ENCODE results near the gene CAPN7.

The CAPN7 gene

DNA sequence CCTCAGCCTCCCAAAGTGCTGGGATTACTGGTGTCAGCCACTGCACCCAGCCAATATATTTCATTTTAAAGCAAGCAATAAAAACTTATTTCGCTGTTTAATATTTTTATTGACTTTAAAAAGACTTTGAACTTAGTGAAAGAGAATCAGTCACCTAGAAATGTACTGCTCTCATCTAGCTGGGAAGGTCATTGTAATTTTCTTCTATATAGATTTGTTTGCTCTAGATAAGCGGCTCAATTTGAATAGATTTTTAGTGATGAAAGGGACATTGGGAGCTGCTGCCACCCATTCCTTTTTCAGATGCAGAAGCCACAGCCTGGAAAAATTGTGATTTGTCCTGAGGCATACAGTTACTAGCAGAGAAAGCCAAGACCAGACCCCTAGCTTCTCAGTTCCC is 40.1 kb downstream of the CAPN7 start:
- no peak for DNase-seq (ENCODE audit: low read depth in 2 of 2)

- no peak for DNase-seq (ENCODE audit: low read depth in 2 of 2)
Measured at GRCh38 chr3:15253023-15253697, 47.1 kb downstream of the CAPN7 start.

DNA sequence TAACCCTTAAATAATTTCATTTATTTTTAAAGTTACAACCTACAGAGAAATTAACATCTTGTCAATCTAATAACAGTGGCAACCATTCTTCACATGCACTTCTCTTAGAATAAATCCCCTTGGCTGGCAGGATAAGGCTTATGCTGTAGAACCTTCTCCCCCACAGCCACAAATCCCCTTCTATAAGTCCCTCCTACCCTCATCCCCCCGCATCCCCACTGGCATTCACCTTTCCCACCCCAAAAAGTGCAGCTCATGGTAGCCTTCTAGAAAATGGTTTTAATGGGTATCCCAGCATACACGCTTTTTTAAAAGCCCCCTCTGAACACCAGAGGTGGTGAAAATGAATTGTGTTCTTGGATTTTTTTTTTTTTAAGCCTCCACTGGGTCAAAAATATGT is 49.2 kb downstream of the CAPN7 start:
- no peak for DNase-seq (ENCODE audit: low read depth in 2 of 2)

DNA sequence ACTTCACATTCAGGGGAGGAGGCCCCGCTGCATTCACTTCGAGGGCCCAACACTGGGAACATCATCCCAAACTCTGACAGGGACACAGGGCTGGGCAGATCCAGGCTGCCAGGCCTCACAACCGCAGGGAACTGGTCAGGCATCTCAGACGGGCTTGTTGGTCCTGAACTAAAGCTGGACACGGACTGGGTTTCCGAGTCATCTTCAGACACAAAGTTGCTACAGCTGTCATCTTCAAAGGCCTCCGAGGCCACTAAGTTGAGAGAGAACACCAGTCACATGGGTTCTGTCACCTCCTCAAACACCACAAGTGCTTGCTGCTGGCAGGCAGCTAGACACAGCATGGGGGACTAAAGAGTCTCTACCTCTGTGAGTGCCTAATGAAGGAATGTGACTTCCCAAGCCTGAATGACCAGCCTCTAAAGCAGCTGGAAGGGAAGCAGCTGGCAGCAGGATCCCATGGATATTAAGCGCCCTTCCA is 50.9 kb downstream of the CAPN7 start:
- no peak for DNase-seq (ENCODE audit: low read depth in 2 of 2)

- no peak for DNase-seq (ENCODE audit: low read depth in 2 of 2)
Measured at GRCh38 chr3:15258720-15259119, 52.7 kb downstream of the CAPN7 start.

GRCh38 chr3:15260531-15260930 is 54.5 kb downstream of the CAPN7 start:
- DNase-seq (ENCODE audit: low read depth in 2 of 2) = no peak

DNA sequence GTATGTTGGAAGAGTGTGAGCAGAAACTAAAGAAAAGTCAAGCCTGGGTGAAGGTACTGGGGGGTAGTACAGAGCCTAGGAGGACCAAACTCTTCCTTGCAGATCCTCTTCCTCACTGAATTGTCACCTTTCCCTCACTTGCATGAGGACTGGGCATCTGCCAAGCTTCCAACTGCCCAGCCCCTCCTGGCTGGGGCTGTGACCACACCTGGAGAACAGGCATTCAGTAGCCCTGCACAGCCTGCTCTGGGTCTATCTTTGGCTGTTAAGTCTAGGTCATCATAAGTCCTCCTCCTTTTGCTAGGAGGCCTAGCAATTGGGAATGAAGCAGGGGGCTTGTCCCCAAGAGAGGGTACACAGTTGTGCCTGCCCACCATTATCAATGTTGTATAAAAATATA is 55.2 kb downstream of the CAPN7 start:
- DNase-seq (ENCODE audit: low read depth in 2 of 2) = no peak

DNA sequence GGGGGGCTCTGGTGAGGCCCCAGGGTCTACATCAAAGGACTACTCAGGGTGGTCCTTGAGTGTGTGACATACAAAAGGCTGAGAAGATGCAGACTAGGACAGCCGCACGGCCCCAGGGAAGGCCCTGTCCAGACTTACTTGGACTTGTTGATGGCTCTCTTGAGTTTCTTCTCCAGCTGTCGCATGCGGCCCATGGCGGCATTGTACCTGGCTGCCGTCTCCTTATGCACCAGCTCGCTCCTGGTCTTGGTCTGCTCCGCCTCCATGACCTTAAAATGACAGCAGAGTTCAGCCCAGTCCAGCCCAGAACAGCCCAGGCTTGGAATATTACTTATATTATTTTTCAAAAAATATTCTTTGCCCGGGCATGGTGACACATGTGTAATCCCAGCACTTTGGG is 56.0 kb downstream of the CAPN7 start:
- DNase-seq (ENCODE audit: low read depth in 2 of 2) = no peak

DNA sequence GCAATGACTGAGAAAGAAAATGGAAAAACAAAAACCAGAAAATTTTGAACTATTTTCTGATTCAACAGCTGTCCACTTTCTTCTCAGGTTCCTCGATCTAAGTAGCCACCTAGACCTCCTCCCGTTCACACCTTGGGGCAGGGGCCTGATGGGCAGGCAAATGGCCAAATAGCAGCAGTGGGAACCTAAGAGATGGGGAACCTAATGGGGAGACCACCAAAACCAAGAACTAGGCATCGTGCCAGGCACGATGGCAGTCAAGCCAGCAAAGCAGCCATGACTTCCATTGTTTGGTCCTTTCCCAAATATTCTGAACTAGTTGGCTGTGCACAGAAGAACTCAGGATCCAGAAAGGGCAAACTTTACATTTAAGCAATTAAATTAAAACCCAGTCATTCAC is 57.1 kb downstream of the CAPN7 start:
- no peak for DNase-seq (ENCODE audit: low read depth in 2 of 2)

DNA sequence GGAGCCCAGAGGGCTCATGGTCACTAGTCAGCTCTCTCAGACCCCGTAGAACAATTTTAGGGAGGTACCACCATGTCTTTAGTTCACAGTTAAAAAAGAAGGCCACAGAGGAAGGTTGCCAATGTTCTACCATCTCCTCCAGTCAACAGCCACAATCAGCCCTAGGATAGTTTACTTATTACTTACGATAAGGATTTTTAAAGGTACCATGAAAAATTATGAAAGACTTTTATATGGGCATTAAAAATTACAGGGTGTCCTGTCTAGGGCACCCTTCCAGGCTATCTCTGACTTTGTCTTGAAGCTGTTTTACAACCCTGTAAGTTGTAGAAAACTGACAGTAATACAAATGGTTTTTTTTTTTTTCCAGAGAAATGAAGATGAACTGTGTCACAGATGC is 57.9 kb downstream of the CAPN7 start:
- DNase-seq (ENCODE audit: low read depth in 2 of 2) = no peak

DNA sequence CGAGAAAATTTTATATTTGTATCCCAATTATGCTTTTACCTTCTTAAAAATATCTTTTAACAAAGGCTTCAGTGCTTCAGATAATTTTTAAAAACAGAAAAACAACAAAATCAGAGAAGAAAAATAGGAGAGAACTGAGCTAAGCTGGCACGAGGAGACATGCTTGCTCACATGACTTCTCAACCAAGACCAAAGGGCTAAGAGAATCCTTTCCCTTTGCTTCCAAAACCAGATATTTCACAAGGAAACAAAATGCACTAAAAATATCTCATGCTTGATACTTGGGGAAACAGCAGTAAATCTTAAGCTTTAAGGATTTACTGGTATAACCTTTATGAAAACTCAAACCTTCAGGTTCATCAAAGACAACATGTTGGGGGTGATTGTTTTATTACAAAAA is 58.4 kb downstream of the CAPN7 start:
- no peak for DNase-seq (ENCODE audit: low read depth in 2 of 2)

GRCh38 chr3:15265655-15266509 is 59.8 kb downstream of the CAPN7 start:
- no peak for DNase-seq (ENCODE audit: low read depth in 2 of 2)

- no peak for DNase-seq (ENCODE audit: low read depth in 2 of 2)
Measured at GRCh38 chr3:15266510-15267376, 60.7 kb downstream of the CAPN7 start.

DNA sequence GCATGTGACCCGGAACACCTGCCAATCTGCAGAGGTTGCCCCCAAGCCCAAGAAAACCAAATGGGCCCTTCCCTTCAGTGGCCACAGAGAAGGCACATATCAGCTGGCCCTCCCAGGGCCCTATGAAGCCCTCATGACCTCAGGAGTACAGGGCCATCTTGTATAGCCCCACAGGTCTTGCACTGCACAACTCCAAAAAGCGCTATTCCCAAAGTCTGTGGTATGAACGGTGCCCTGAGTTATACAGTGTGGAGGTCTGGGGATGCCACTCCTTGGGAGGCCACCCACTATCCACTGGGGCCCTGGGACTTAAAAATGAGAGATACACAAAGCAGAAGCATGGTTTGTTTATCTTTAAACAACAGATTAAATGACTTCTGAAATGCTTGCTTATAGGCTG is 61.5 kb downstream of the CAPN7 start:
- DNase-seq (ENCODE audit: low read depth in 2 of 2) = no peak

DNA sequence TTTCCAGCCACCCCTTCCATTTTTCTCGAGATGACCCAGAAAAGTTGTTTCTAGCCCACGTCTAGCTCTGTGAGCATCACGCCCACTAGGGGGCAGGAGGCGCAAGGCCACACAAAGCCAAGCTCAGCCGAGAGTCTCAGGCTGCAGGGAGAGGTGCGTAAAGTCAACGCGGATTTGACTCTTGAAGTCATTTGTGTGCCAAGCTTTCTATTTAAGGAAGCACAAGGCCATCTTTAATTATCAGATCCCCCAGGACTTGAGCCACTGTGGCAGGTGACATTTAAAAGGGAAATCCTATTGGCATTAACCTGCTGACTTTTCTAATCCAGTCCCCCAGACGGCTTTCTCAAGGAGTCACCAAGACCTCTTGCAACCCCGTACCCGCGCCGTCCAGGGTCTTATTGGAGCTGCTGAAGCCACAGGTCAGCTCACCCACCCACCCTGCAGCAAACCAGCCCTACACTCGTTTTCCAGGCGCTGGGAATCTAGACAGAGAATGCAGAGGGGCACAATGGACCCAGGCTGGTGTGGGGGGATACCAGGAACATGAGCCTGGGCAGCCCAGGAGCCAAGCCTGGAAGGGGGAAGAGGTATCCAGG is 62.1 kb downstream of the CAPN7 start:
- DNase-seq (ENCODE audit: low read depth in 2 of 2) = peak; percentile 73 to 74

GRCh38 chr3:15269091-15269989 is 63.3 kb downstream of the CAPN7 start:
- peak; percentile 84 to 86 for DNase-seq (ENCODE audit: low read depth in 2 of 2)

GRCh38 chr3:15271030-15271429 is 65.0 kb downstream of the CAPN7 start:
- DNase-seq (ENCODE audit: low read depth in 2 of 2) = no peak

GRCh38 chr3:15271785-15272381 is 65.8 kb downstream of the CAPN7 start:
- DNase-seq (ENCODE audit: low read depth in 2 of 2) = peak; percentile 82 to 85

DNA sequence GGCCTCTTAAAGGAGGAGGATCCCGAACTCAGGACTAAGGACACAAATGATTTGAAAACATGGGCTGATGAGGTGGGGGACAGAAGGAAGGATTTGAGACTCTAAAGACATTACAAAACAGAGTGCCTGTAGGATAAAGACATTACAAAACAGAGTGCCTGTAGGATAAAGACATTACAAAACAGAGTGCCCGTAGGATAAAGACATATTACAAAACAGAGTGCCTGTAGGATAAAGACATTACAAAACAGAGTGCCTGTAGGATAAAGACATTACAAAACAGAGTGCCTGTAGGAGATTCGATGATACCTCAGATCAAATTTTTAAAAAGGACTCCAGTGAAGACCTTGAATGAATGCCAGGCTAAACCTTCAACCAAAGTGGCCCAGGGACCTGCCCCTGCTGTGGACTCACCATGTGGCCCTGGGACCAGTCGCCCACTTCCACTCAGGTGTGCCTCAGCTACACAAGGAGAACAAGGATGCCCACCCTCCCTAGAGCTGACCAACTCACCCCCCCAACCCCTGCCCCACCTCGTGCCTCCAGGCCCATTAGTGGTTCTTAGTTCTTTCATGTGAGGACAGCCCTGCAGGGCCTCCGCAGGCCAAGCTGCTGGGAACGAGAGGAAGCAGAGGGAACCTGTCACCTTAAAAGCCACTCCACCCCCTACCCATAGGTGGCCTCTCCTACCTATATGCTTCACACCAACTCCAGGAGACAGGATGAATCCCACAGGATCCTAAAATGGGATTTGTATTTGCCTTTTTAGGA is 66.6 kb downstream of the CAPN7 start:
- no peak for DNase-seq (ENCODE audit: low read depth in 2 of 2)

DNA sequence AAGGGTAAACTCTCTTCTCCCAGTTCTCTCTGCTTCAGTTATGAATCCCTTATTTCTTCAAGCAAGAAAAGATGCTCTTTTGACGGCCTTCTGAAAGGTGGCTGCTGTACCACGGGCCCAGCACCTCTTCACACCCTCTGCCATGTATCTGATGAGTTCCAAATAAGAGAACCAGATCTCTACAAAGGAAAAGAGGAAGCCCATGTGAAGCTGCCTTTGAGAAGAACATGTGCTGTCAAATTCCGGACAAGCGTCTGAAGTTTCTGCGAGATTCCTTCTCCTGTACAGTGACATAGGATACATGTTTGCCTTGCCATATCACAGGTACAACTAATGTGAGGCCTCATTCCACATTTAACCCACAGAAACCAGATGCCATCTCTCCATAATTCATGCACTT is 67.2 kb downstream of the CAPN7 start:
- no peak for DNase-seq (ENCODE audit: low read depth in 2 of 2)
